Effector memory CD4-positive, alpha-beta T cell (primary cell): ENCODE data around the gene WFIKKN1.
A peak's percentile ranks its signal among the peaks of the same experiment; 100 is the strongest.

ENCODE experiments used
- DNase-seq, 3 donors: peaks; one replicate each; pipeline ENCODE4 v3.0.0-alpha.2; 2020
- H3K27ac ChIP-seq: 2 replicates; pipeline ENCODE4 v1.7.0; 2013; ENCODE audit warnings: mild to moderate bottlenecking, low read length, moderate library complexity; ENCODE audit not compliant: insufficient read depth, poor library complexity, severe bottlenecking
- H3K27me3 ChIP-seq: replicated peaks from 2 replicates; pipeline ENCODE4 v1.7.0; 2013; ENCODE audit warnings: mild to moderate bottlenecking, low read length; ENCODE audit not compliant: insufficient read depth, control insufficient read depth, poor library complexity, severe bottlenecking
- H3K36me3 ChIP-seq: 2 replicates; pipeline ENCODE4 v1.7.0; 2013; ENCODE audit warnings: mild to moderate bottlenecking, low read length, moderate library complexity; ENCODE audit not compliant: control insufficient read depth, insufficient read depth
- H3K4me1 ChIP-seq: 2 replicates; pipeline ENCODE4 v1.7.0; 2013; ENCODE audit warnings: low read length, mild to moderate bottlenecking; ENCODE audit not compliant: control insufficient read depth, insufficient read depth, poor library complexity, severe bottlenecking
- H3K4me3 ChIP-seq: 2 replicates; pipeline ENCODE4 v1.7.0; 2013; ENCODE audit warnings: low read length, low read depth, mild to moderate bottlenecking; ENCODE audit not compliant: insufficient read depth, poor library complexity, severe bottlenecking
- H3K9me3 ChIP-seq: 2 replicates; pipeline ENCODE4 v1.7.0; 2013; ENCODE audit warnings: mild to moderate bottlenecking, low read length, moderate library complexity; ENCODE audit not compliant: control insufficient read depth

WFIKKN1 gene

DNA sequence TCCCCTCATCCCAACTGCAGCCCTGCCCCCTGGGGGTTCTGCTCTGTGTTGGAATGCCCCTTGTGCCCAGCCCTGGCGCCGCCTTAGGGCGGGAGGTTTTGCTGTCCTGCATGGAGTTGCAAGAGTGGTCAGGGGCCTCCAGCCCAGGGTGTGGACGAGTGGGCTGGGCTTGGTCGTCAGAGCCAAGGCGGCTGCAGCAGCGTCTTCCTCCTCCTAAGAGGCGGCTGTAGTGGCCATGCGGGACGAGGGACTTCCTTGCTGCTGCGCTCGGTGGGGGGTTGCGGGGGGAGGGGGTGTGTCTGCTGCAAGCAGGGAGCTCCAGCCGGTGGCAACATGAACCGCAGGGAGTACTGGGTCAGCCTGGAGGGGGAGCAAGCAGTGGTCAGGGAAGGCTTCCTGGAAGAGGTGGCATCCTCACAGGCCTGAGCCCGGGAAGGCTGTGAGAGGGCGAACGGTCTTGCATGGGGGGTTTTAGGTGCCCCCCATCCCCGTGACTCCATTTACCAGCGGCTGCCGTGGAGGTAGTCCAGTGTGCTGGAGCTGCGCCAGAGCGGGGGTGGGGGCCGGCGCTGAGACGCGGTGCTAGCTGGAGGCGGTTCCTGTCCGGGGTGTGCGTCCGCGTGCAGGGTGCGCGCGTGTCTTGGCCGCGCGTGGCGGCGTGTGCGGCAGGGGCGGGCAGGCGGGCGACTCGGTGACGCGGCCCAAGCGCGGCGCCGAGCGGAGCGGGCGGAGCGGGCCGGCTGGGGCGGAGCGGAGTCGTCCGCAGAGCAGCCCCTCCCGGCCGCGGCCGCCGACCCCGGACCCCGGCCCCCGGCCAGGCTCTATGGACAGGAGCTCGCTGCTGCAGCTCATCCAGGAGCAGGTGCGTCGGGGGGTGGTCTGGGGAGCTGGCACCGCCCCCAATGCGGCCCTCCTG lies 44.4 kb downstream of the WFIKKN1 start, which contains the start of gene RHBDL1:
TSS of gene RHBDL1 (plus strand) at position 704 of the 916 bp plus-strand sequence. CDS start at position 824, 120 bp downstream.
- Histone ChIP-seq H3K36me3 (peaks cover 37% of the 10 kb centered on the region), H3K4me1 (peaks cover 27% of the 10 kb centered on the region), H3K27ac (no peak within 1 kb of the TSS), H3K9me3 (no peaks in the 10 kb centered on the region), H3K4me3 (no peak within 1 kb of the TSS), H3K27me3 (no peaks in the 10 kb centered on the region)
- no peak for DNase-seq

DNA sequence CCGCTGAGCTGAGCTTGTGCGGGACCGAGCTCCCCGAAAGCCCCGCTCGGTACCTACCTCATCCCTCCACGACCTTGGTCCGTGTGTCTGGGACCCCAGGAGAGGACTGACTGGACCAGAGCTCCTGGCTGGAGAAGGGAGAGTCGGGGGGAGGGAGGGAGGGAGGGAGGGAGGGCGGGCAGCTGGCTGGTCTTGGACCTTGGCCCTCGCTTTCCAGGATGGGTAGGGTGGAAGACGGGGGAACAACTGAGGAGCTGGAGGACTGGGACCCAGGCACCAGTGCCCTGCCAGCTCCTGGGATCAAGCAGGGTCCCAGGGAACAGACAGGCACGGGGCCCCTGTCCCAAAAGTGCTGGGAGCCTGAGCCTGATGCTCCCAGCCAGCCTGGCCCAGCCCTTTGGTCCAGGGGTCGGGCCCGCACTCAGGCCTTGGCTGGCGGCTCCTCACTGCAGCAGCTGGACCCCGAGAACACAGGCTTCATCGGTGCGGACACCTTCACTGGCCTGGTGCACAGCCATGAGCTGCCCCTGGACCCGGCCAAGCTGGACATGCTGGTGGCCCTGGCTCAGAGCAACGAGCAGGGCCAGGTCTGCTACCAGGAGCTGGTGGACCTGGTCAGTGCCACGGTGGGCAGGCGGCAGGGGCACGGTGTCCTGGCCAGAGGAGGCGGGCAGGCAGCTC lies 45.2 kb downstream of the WFIKKN1 start:
- Histone ChIP-seq H3K27ac (no peak overlapping the region), H3K36me3 (peaks cover 29% of the 10 kb centered on the region), H3K9me3 (no peaks in the 10 kb centered on the region), H3K4me1 (peaks cover 31% of the 10 kb centered on the region), H3K27me3 (no peaks in the 10 kb centered on the region), H3K4me3 (no peak overlapping the region)
- DNase-seq = no peak

DNA sequence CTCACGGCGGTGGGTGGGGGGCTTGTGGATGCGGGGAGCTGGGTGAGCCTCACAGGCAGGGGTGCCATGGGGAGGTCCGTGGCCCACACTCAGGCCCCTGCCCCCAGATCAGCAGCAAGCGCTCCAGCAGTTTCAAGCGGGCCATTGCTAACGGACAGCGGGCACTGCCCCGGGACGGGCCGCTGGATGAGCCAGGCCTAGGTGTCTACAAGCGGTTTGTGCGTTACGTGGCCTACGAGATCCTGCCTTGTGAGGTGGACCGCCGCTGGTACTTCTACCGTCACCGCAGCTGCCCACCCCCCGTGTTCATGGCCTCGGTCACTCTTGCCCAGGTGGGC lies 45.7 kb downstream of the WFIKKN1 start:
- Histone ChIP-seq H3K27me3 (no peaks in the 10 kb centered on the region), H3K9me3 (no peaks in the 10 kb centered on the region), H3K4me3 (no peak overlapping the region), H3K4me1 (peaks cover 35% of the 10 kb centered on the region), H3K36me3 (peaks cover 26% of the 10 kb centered on the region), H3K27ac (no peak overlapping the region)
- no peak for DNase-seq

DNA sequence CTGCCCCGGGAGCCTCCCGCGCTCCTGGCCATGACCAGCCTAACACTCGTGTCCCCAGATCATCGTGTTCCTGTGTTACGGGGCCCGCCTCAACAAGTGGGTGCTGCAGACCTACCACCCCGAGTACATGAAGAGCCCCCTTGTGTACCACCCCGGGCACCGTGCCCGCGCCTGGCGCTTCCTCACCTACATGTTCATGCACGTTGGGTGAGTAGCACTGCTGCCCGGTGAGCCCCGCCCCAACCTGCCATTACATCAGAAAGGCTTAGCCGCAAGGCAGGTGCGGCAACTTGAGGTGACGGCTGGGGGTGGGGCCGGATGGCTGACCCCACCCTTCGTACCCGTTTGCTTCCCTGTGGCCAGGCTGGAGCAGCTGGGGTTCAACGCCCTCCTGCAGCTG lies 46.1 kb downstream of the WFIKKN1 start:
- no peak overlapping the region for H3K27ac ChIP-seq
- H3K9me3 ChIP-seq = no peaks in the 10 kb centered on the region
- no peaks in the 10 kb centered on the region for H3K27me3 ChIP-seq
- peak in 2 of 3 donors; percentile 28 to 40 for DNase-seq
- H3K4me1 ChIP-seq = peaks cover 35% of the 10 kb centered on the region
- H3K36me3 ChIP-seq = peaks cover 26% of the 10 kb centered on the region
- H3K4me3 ChIP-seq = no peak overlapping the region

DNA sequence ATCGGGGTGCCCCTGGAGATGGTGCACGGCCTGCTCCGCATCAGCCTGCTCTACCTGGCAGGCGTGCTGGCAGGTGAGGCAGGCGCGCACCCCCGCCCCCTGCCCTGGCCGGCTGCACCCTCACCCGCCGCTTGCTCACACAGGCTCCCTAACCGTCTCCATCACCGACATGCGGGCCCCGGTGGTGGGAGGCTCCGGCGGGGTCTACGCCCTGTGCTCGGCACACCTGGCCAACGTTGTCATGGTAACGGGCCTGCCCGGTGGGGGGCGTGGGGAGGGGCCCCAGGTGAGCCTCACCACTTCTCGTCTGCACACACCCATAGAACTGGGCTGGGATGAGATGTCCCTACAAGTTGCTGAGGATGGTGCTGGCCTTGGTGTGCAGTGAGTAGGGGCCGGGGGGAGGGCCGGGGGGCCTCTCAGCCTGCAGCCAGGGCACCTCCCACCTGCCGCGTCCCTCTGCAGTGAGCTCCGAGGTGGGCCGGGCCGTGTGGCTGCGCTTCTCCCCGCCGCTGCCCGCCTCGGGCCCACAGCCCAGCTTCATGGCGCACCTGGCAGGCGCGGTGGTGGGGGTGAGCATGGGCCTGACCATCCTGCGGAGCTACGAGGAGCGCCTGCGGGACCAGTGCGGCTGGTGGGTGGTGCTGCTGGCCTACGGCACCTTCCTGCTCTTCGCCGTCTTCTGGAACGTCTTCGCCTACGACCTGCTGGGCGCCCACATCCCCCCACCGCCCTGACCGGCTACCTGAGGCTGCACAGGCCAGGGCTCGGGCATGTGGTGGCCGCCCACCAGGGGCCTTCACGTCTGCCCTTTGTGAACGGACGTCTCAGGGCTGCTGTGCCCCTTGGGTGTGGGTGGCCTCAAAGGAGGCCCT lies 46.8 kb downstream of the WFIKKN1 start:
- Histone ChIP-seq H3K36me3 (peaks cover 23% of the 10 kb centered on the region), H3K4me3 (no peak overlapping the region), H3K27ac (no peak overlapping the region), H3K4me1 (peaks cover 35% of the 10 kb centered on the region), H3K9me3 (no peaks in the 10 kb centered on the region), H3K27me3 (no peaks in the 10 kb centered on the region)
- no peak for DNase-seq

- no peak overlapping the region for H3K4me3 ChIP-seq
- H3K9me3 ChIP-seq = no peaks in the 10 kb centered on the region
- H3K36me3 ChIP-seq = peaks cover 16% of the 10 kb centered on the region
- peaks cover 42% of the 10 kb centered on the region for H3K4me1 ChIP-seq
- no peak for DNase-seq
- no peaks in the 10 kb centered on the region for H3K27me3 ChIP-seq
- H3K27ac ChIP-seq = no peak overlapping the region
Observed at GRCh38 chr16:678209-678857, 47.5 kb downstream of the WFIKKN1 start.

- Histone ChIP-seq H3K4me1 (peaks cover 47% of the 10 kb centered on the region), H3K9me3 (no peaks in the 10 kb centered on the region), H3K4me3 (peak overlapping the region; percentile 49), H3K27me3 (no peaks in the 10 kb centered on the region), H3K27ac (peak overlapping the region; percentile 53), H3K36me3 (peaks cover 10% of the 10 kb centered on the region)
- DNase-seq = peak; percentile 29 to 50 (median 34)
Observed at GRCh38 chr16:678858-679813, 48.4 kb downstream of the WFIKKN1 start.

GRCh38 chr16:679814-680624 lies 49.2 kb downstream of the WFIKKN1 start, which contains the start of gene STUB1:
TSS of gene STUB1 (plus strand) at chr16:680410. CDS start at chr16:680526, 116 bp downstream.
- peaks cover 52% of the 10 kb centered on the region for H3K4me1 ChIP-seq
- peak within 1 kb of the TSS; percentile 65 for H3K4me3 ChIP-seq
- peak; percentile 78 to 84 (median 83) for DNase-seq
- peaks cover 10% of the 10 kb centered on the region for H3K36me3 ChIP-seq
- H3K27ac ChIP-seq = peak within 1 kb of the TSS; percentile 67
- H3K27me3 ChIP-seq = no peaks in the 10 kb centered on the region
- H3K9me3 ChIP-seq = no peaks in the 10 kb centered on the region
